Karpas-422 (cell line): ENCODE data around the gene SLC37A4. TPM values are rescaled to one million over a fixed set of nuclear protein-coding genes. Genes with fewer than 3 reads are reported as not detected.
"Not testable (repeated sequence)": the region's sequence is repeated elsewhere in the genome, so short reads cannot be mapped to it uniquely, and the experiment has no call there.

ENCODE experiments used
- DNase-seq: peaks from one replicate; pipeline ENCODE4 v3.0.0-alpha.2; 2015
- H2AFZ ChIP-seq: fragments of 200-600 bp; sonication (generic); 2 replicates; pipeline ENCODE4 v1.6.1; 2014; ENCODE audit warnings: antibody characterized with exemption, low read length, mixed read lengths
- H3K27ac ChIP-seq: fragments of 200-600 bp; sonication (generic); 2 replicates; pipeline ENCODE4 v1.5.1; 2014; ENCODE audit warnings: mild to moderate bottlenecking, low read length, moderate library complexity
- H3K27me3 ChIP-seq: fragments of 200-600 bp; sonication (generic); 2 replicates; pipeline ENCODE4 v1.6.1; 2014; ENCODE audit warnings: low read length, mixed read lengths
- H3K36me3 ChIP-seq: fragments of 200-600 bp; sonication (generic); 2 replicates; pipeline ENCODE4 v1.6.1; 2014; ENCODE audit warnings: low read length, mixed read lengths; ENCODE audit not compliant: insufficient read depth
- H3K4me1 ChIP-seq: fragments of 200-600 bp; sonication (generic); 2 replicates; pipeline ENCODE4 v1.6.1; 2014; ENCODE audit warnings: mild to moderate bottlenecking, low read length, mixed read lengths
- H3K4me2 ChIP-seq: fragments of 200-600 bp; sonication (generic); 2 replicates; pipeline ENCODE4 v1.6.1; 2014; ENCODE audit warnings: low read length, low read depth, mild to moderate bottlenecking; ENCODE audit not compliant: poor library complexity, severe bottlenecking
- H3K4me3 ChIP-seq: fragments of 200-600 bp; sonication (generic); 2 replicates; pipeline ENCODE4 v1.5.1; 2014; ENCODE audit warnings: mild to moderate bottlenecking, antibody characterized with exemption, low read length, mixed read lengths
- H3K79me2 ChIP-seq: fragments of 200-600 bp; sonication (generic); 2 replicates; pipeline ENCODE4 v1.6.1; 2014; ENCODE audit warnings: mild to moderate bottlenecking, low read length, mixed read lengths
- H3K9ac ChIP-seq: fragments of 200-600 bp; sonication (generic); 2 replicates; pipeline ENCODE4 v1.6.0; 2014; ENCODE audit warnings: low read length
- H3K9me2 ChIP-seq: fragments of 200-600 bp; sonication (generic), shearing (Covaris generic); replicated peaks from 2 replicates; pipeline ENCODE4 v1.6.0; 2014; ENCODE audit warnings: mild to moderate bottlenecking, low read length, moderate library complexity; ENCODE audit not compliant: insufficient read depth
- H3K9me3 ChIP-seq: fragments of 300-700, 200-600 bp; sonication (generic); 2 replicates; pipeline ENCODE4 v1.6.1; 2014; ENCODE audit warnings: low read length, mixed read lengths
- H4K20me1 ChIP-seq: fragments of 200-600 bp; sonication (generic); 2 replicates; pipeline ENCODE4 v1.6.1; 2014; ENCODE audit warnings: mild to moderate bottlenecking, antibody characterized with exemption, low read length, low read depth; ENCODE audit not compliant: insufficient read depth
- total RNA-seq: library from RNA; depleted of rRNA; stranded (reverse); fragments of >200 nt; shearing (Covaris generic); gene quantifications from 2 replicates; pipeline ENCODE4 v1.2.3, GENCODE V29; 2014; ENCODE audit warnings: low replicate concordance

SLC37A4 gene
- total RNA-seq, 1 experiment from 2014 or later: 7.4 TPM

DNA sequence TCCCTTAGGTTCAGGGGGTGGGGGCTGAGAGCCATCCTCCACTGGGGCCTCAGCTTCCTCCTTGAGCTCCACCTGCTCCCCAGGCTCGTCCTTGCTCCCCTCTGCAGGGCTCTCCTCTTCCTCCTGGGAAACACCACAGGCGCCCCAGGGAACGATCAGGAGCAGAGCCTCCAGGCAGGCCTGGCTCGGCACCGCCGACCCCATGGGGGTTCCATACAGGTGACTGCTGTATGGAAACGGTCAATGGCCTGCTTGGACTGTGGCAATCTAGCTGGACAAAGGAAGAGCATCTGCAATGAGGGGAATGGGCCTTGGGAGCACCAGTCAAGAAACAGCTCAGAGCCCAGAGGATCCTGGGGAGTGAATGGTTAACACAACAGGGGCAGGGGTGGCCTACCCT lies 18.4 kb upstream of the SLC37A4 start:
- Histone ChIP-seq H3K4me2 (no peak overlapping the region), H3K9me3 (no peaks in the 10 kb centered on the region), H2AFZ (no peak overlapping the region), H3K9me2 (no peaks in the 10 kb centered on the region), H3K9ac (no peak overlapping the region), H3K36me3 (no peaks in the 10 kb centered on the region), H3K4me1 (no peaks in the 10 kb centered on the region), H4K20me1 (no peaks in the 10 kb centered on the region), H3K27me3 (no peaks in the 10 kb centered on the region), H3K79me2 (no peaks in the 10 kb centered on the region), H3K27ac (no peak overlapping the region), H3K4me3 (no peak overlapping the region)
- no peak for DNase-seq

- Histone ChIP-seq H3K4me1 (no peaks in the 10 kb centered on the region), H3K27ac (no peak overlapping the region), H4K20me1 (no peaks in the 10 kb centered on the region), H3K27me3 (no peaks in the 10 kb centered on the region), H3K9me3 (no peaks in the 10 kb centered on the region), H3K9me2 (no peaks in the 10 kb centered on the region), H3K4me2 (no peak overlapping the region), H3K9ac (no peak overlapping the region), H3K36me3 (no peaks in the 10 kb centered on the region), H3K4me3 (no peak overlapping the region), H2AFZ (no peak overlapping the region), H3K79me2 (no peaks in the 10 kb centered on the region)
- no peak for DNase-seq
These were observed 18.0 kb upstream of the SLC37A4 start for GRCh38 chr11:119048644-119049043.

GRCh38 chr11:119047205-119047604 lies 16.5 kb upstream of the SLC37A4 start:
- no peaks in the 10 kb centered on the region for H3K9me3 ChIP-seq
- H3K79me2 ChIP-seq: no peaks in the 10 kb centered on the region
- no peaks in the 10 kb centered on the region for H3K9me2 ChIP-seq
- H3K27me3 ChIP-seq: no peaks in the 10 kb centered on the region
- no peak overlapping the region for H2AFZ ChIP-seq
- no peak for DNase-seq
- H3K4me3 ChIP-seq: no peak overlapping the region
- no peaks in the 10 kb centered on the region for H3K4me1 ChIP-seq
- H4K20me1 ChIP-seq: no peaks in the 10 kb centered on the region
- no peak overlapping the region for H3K4me2 ChIP-seq
- no peak overlapping the region for H3K9ac ChIP-seq
- no peak overlapping the region for H3K27ac ChIP-seq
- H3K36me3 ChIP-seq: no peaks in the 10 kb centered on the region

DNA sequence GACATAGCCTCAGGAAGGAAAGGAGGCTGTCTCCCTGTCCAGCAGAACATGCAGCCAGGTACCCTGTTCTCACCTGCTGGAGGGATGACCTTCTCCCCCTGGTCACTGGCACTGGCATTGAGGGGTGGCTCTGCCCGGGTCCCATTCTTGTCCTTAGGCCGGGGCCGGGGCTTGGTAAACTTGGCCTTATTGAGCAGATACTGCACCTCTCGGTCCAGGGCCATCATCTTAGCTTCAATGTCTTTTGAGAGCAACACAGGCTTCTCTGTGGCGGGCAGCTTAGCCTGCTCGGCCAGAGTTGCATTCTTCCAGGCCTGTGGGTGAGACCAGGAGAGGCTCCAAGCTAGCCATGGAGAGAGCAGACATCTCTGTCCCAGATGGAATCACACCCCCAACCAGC lies 15.8 kb upstream of the SLC37A4 start:
- Histone ChIP-seq H3K4me2 (no peak overlapping the region), H3K9me2 (no peaks in the 10 kb centered on the region), H2AFZ (no peak overlapping the region), H3K79me2 (no peaks in the 10 kb centered on the region), H3K27ac (no peak overlapping the region), H3K4me3 (no peak overlapping the region), H3K9ac (no peak overlapping the region), H3K36me3 (no peaks in the 10 kb centered on the region), H4K20me1 (no peaks in the 10 kb centered on the region), H3K4me1 (no peaks in the 10 kb centered on the region), H3K9me3 (no peaks in the 10 kb centered on the region), H3K27me3 (no peaks in the 10 kb centered on the region)
- DNase-seq: no peak

- H3K4me1 ChIP-seq: peaks cover 8% of the 10 kb centered on the region
- H3K79me2 ChIP-seq: no peaks in the 10 kb centered on the region
- H3K9me2 ChIP-seq: no peaks in the 10 kb centered on the region
- H2AFZ ChIP-seq: no peak overlapping the region
- H3K9me3 ChIP-seq: no peaks in the 10 kb centered on the region
- no peaks in the 10 kb centered on the region for H4K20me1 ChIP-seq
- DNase-seq: no peak
- no peak overlapping the region for H3K4me2 ChIP-seq
- H3K27me3 ChIP-seq: no peaks in the 10 kb centered on the region
- no peak overlapping the region for H3K27ac ChIP-seq
- H3K4me3 ChIP-seq: no peak overlapping the region
- no peak overlapping the region for H3K9ac ChIP-seq
- no peaks in the 10 kb centered on the region for H3K36me3 ChIP-seq
These were observed 14.0 kb upstream of the SLC37A4 start for GRCh38 chr11:119044708-119045107.

DNA sequence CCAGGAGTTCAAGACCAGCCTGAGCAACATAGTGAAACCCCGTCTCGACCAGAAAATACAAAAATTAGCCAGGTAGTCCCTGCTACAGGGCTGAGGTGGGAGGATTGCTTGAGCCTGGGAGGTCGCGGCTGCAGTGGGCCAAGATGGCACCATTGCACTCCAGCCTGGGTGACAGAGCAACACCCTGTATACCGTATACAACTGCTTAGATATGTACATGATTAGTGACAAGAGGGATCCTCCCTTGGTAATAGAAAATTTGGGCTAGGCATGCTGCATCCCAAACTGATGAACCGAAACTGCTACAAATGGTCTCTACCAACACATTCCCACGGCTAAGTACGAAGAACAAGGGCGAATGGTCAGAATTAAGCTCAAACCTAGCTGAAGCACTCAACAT lies 12.2 kb upstream of the SLC37A4 start:
- Histone ChIP-seq H3K27me3 (no peaks in the 10 kb centered on the region), H4K20me1 (no peaks in the 10 kb centered on the region), H3K4me2 (no peak overlapping the region), H3K4me1 (peaks cover 12% of the 10 kb centered on the region), H3K9me2 (no peaks in the 10 kb centered on the region), H2AFZ (no peak overlapping the region), H3K27ac (no peak overlapping the region), H3K9ac (no peak overlapping the region), H3K36me3 (no peaks in the 10 kb centered on the region), H3K9me3 (no peaks in the 10 kb centered on the region), H3K4me3 (no peak overlapping the region), H3K79me2 (no peaks in the 10 kb centered on the region)
- DNase-seq: no peak

DNA sequence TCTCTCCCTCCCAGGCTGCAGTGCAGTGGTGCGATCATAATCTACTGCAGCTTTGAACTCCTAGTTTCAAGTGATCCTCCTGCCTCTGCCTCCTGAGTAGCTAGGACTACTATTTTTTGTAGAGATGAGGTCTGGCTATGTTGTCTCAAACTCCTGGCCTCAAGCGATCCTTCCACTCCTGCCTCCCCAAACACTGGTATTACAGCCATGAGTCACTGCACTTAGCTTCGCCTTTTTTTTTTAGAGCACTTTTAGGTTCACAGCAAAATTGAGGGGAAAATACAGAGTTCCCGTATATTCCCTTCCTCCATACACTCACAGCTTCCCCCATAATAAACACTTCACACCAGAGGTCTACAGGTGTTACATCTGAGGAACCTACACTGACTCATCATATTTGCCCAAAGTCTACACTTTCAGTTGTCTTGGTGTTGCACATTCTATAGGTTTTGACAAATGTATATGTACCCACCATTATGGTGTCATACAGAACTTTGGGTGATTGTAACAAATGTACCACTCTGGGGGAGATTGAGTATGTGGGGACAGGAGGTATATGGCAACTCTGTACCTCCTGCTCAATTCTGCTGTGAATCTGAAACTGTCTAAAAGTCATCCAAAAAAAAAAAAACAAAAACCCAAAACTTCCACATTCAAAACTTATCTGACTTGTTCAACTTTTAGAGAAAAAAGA lies 11.3 kb upstream of the SLC37A4 start:
- no peak for DNase-seq
- Histone ChIP-seq H3K27ac (no peak overlapping the region), H4K20me1 (no peaks in the 10 kb centered on the region), H3K27me3 (no peaks in the 10 kb centered on the region), H3K4me2 (no peak overlapping the region), H3K4me1 (peaks cover 12% of the 10 kb centered on the region), H3K9me2 (no peaks in the 10 kb centered on the region), H3K9me3 (no peaks in the 10 kb centered on the region), H3K36me3 (no peaks in the 10 kb centered on the region), H3K79me2 (no peaks in the 10 kb centered on the region), H3K4me3 (no peak overlapping the region), H2AFZ (no peak overlapping the region), H3K9ac (no peak overlapping the region)

DNA sequence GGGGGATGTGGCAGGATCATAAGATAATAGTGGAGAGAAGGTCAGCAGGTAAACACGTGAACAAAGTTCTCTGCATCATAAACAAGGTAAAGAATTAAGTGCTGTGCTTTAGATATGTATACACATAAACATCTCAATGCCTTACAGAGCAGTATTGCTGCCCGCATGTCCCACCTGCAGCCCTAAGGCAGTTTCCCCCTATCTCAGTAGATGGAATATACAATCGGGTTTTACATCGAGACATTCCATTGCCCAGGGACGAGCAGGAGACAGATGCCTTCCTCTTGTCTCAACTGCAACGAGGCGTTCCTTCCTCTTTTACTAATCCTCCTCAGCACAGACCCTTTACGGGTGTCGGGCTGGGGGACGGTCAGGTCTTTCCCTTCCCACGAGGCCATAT lies 8.8 kb upstream of the SLC37A4 start:
- not testable (repeated sequence) for H3K9me2 ChIP-seq, H3K4me3 ChIP-seq, H3K9me3 ChIP-seq, H4K20me1 ChIP-seq, H3K79me2 ChIP-seq, H3K27me3 ChIP-seq, DNase-seq, H3K36me3 ChIP-seq, H2AFZ ChIP-seq
- Histone ChIP-seq H3K4me2 (peak overlapping the region; percentile 2), H3K9ac (peak overlapping the region; percentile 41; the same call in 1 of the 2 replicates), H3K4me1 (peaks cover 12% of the 10 kb centered on the region), H3K27ac (peak overlapping the region; percentile 62; the same call in 1 of the 2 replicates)
